ENCODE results near the gene ARFGAP2.

GRCh38 chr11:47222696-47223095, 46.0 kb upstream of the ARFGAP2 start:
- TF ChIP-seq EZH2 (IDR thresholded peaks at IDR 0.05) (no peak), POLR2AphosphoS5 (IDR thresholded peaks at IDR 0.05; ENCODE audit: borderline replicate concordance, low read depth, low read length) (no peak), FOXP2 (optimal IDR thresholded peaks at IDR 0.05; ENCODE audit: control extremely low read depth, extremely low read length, insufficient read depth) (no peak)
